SK-N-SH treated with all-trans-retinoic acid at 6 μM for 48 hours (cell line): ENCODE measurements around the gene LUC7L2.

ENCODE experiments used
- ARNTL ChIP-seq: fragments of 450-650 bp; formaldehyde crosslinking; IDR thresholded peaks from 2 replicates; pipeline ENCODE4 v1.5.0; 2020; ENCODE audit warnings: low read depth, mild to moderate bottlenecking, moderate library complexity, borderline replicate concordance
- OSR1 ChIP-seq: fragments of 250-450 bp; sonication (Bioruptor Pico); IDR thresholded peaks from 2 replicates; pipeline ENCODE4 v1.8.0; 2022; ENCODE audit warnings: moderate library complexity, mild to moderate bottlenecking, inconsistent platforms
- PPARA ChIP-seq: fragments of 250-450 bp; sonication (Bioruptor Pico); IDR thresholded peaks from 2 replicates; pipeline ENCODE4 v1.5.0; 2020; ENCODE audit warnings: mild to moderate bottlenecking, borderline replicate concordance
- RARB ChIP-seq: fragments of 250-450 bp; sonication (Bioruptor Pico); IDR thresholded peaks from 2 replicates; pipeline ENCODE4 v1.8.0; 2021; ENCODE audit warnings: mild to moderate bottlenecking, moderate library complexity
- SNAI2 ChIP-seq: fragments of 250-450 bp; sonication (Bioruptor Pico); IDR thresholded peaks from 2 replicates; pipeline ENCODE4 v1.5.0; 2020; ENCODE audit warnings: mild to moderate bottlenecking, moderate library complexity
- TOX ChIP-seq: fragments of 250-450 bp; sonication (Bioruptor Pico); IDR thresholded peaks from 2 replicates; pipeline ENCODE4 v1.8.0; 2021; ENCODE audit warnings: mild to moderate bottlenecking, moderate library complexity, borderline replicate concordance
- ZC3H10 ChIP-seq: fragments of 250-450 bp; sonication (Bioruptor Pico); IDR thresholded peaks from 2 replicates; pipeline ENCODE4 v1.5.1; 2021; ENCODE audit warnings: mild to moderate bottlenecking, moderate library complexity
- ZFP3 ChIP-seq: fragments of 250-450 bp; sonication (Bioruptor Pico); IDR thresholded peaks from 2 replicates; pipeline ENCODE4 v1.5.0; 2020; ENCODE audit warnings: mild to moderate bottlenecking, moderate library complexity
- TF ChIP-seq, protein P1 (sequence below): fragments of 250-450 bp; sonication (Bioruptor Pico); IDR thresholded peaks from 2 replicates; pipeline ENCODE4 v1.8.0; 2020; ENCODE audit warnings: mild to moderate bottlenecking, moderate library complexity, borderline replicate concordance
- TF ChIP-seq, protein P2 (sequence below): fragments of 250-450 bp; sonication (Bioruptor Pico); IDR thresholded peaks from 2 replicates; pipeline ENCODE4 v1.5.1; 2020; ENCODE audit warnings: low read depth, mild to moderate bottlenecking, moderate library complexity

DNA sequence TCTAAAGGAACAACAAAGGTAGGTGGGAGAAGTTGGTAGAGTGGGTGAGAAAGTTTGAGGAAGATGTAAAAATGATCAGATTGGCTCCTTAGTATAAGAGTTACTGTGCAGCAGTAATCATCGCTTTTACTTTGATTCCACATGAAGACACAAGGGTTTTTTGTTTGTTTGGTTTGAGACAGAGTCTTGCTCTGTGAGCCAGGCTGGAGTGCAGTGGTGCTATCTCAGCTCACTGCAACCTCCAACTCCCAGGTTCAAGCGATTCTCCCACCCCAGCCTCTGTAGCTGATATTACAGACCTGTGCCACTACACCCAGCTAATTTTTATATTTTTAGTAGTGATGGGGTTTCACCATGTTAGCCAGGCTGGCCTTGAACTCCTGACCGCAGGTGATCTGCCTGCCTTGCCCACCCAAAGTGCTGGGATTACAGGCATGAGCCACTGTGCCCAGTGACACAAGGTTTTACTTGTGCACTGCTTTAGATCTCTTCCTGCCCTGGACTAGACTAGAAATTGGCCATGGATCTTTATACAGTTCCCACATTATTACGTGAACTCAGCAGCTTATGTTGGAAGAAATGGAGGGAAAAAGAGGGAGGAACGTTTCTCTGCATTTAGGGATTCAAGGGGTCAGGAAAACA lies 10.7 kb downstream of the LUC7L2 start:
- TF ChIP-seq ZFP3 (CRISPR knock-in tag): no peak
- TF ChIP-seq, protein P1, sequence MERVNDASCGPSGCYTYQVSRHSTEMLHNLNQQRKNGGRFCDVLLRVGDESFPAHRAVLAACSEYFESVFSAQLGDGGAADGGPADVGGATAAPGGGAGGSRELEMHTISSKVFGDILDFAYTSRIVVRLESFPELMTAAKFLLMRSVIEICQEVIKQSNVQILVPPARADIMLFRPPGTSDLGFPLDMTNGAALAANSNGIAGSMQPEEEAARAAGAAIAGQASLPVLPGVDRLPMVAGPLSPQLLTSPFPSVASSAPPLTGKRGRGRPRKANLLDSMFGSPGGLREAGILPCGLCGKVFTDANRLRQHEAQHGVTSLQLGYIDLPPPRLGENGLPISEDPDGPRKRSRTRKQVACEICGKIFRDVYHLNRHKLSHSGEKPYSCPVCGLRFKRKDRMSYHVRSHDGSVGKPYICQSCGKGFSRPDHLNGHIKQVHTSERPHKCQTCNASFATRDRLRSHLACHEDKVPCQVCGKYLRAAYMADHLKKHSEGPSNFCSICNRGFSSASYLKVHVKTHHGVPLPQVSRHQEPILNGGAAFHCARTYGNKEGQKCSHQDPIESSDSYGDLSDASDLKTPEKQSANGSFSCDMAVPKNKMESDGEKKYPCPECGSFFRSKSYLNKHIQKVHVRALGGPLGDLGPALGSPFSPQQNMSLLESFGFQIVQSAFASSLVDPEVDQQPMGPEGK (CRISPR knock-in tag): no peak
- TF ChIP-seq, protein P2, sequence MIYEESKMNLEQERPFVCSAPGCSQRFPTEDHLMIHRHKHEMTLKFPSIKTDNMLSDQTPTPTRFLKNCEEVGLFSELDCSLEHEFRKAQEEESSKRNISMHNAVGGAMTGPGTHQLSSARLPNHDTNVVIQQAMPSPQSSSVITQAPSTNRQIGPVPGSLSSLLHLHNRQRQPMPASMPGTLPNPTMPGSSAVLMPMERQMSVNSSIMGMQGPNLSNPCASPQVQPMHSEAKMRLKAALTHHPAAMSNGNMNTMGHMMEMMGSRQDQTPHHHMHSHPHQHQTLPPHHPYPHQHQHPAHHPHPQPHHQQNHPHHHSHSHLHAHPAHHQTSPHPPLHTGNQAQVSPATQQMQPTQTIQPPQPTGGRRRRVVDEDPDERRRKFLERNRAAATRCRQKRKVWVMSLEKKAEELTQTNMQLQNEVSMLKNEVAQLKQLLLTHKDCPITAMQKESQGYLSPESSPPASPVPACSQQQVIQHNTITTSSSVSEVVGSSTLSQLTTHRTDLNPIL (CRISPR knock-in tag): no peak
- no peak for TF ChIP-seq PPARA (CRISPR knock-in tag)
- no peak for TF ChIP-seq ARNTL
- TF ChIP-seq RARB (CRISPR knock-in tag): no peak
- no peak for TF ChIP-seq ZC3H10 (CRISPR knock-in tag)
- TF ChIP-seq SNAI2 (CRISPR knock-in tag): no peak
- TF ChIP-seq TOX: no peak
- no peak for TF ChIP-seq OSR1
